Measurements from ENCODE around the gene TASL.
"Not testable (repeated sequence)": the region's sequence is repeated elsewhere in the genome, so short reads cannot be mapped to it uniquely, and the experiment has no call there.

- not testable (repeated sequence) for TF ChIP-seq CTCF, POLR2A (IDR thresholded peaks at IDR 0.05)
Observed at GRCh38 chrX:30600269-30601176, 23.0 kb upstream of the TASL start.

All from transverse colon (tissue), 3 donors.